GM13977 (cell line): ENCODE data around the gene APOOL.
A peak's percentile ranks its signal among the peaks of the same experiment; 100 is the strongest.

Source experiments
- DNase-seq: peaks from one replicate; pipeline ENCODE4 v3.0.0; 2012; ENCODE audit warnings: low spot score
- in situ Hi-C: fragments of 300-500 bp; cut with MboI; formaldehyde crosslinking; loops from one replicate; pipeline ENCODE4 v1.12.0; 2022; ENCODE audit warnings: low sequenced_read_pairs, low pct_unique_long_range_greater_than_20kb, mixed read lengths, inconsistent platforms; ENCODE audit not compliant: unreplicated experiment
- TF ChIP-seq, protein P1 (sequence below): IDR thresholded peaks from 2 replicates; pipeline ENCODE4 v1.5.1; 2012; ENCODE audit warnings: mild to moderate bottlenecking, control low read depth; ENCODE audit not compliant: insufficient read depth; ENCODE audit errors: extremely low read depth, missing control alignments

Gene APOOL

DNA sequence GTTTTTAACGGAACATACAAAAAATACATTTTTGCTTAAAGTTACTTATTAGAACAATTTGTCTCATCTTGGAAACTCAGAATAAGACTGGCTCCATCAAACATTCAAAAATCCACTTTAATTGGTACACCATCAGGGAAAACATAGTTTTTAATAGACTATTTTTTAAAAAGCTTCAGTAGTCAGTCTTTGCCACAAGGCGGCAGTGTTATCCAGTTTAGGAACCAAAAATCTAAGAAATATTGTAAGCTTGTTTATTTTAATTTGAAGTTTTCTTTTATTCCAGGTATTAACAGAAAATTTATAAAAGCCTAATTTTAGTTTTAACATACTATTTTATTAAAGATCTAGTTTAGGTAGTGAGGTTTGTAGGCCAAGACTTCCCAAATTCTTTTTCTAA is 107.7 kb downstream of the APOOL start:
- in situ Hi-C loops, result loop anchor here (25.0 kb wide), 1 partner anchor 451 kb away; no protein-coding TSS in a partner anchor
- TF ChIP-seq, protein P1, sequence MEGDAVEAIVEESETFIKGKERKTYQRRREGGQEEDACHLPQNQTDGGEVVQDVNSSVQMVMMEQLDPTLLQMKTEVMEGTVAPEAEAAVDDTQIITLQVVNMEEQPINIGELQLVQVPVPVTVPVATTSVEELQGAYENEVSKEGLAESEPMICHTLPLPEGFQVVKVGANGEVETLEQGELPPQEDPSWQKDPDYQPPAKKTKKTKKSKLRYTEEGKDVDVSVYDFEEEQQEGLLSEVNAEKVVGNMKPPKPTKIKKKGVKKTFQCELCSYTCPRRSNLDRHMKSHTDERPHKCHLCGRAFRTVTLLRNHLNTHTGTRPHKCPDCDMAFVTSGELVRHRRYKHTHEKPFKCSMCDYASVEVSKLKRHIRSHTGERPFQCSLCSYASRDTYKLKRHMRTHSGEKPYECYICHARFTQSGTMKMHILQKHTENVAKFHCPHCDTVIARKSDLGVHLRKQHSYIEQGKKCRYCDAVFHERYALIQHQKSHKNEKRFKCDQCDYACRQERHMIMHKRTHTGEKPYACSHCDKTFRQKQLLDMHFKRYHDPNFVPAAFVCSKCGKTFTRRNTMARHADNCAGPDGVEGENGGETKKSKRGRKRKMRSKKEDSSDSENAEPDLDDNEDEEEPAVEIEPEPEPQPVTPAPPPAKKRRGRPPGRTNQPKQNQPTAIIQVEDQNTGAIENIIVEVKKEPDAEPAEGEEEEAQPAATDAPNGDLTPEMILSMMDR, result peak; percentile 68
- no peak for DNase-seq

DNA sequence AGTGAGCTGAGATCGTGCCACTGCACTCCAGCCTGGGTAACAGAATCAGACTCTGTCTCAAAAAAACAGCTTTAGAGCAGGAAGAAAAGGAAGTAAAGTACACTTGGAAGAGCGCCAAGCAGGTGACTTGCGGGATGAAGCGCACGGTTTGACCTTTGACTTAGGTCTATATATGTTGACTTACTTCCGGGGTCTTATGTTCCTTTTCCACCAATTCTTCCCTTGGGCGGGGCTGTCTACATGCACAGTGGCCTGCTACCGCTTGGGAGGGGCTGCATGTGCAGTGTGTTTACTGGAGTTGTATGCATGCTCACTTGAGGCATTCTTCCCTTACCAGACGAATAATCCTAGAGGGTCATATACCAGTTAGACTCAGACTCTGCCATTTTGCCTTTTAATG is 108.6 kb downstream of the APOOL start:
- in situ Hi-C loops, result loop anchor here (25.0 kb wide), 1 partner anchor 450 kb away; no protein-coding TSS in a partner anchor
- DNase-seq, result no peak
- TF ChIP-seq, protein P1, result no peak

DNA sequence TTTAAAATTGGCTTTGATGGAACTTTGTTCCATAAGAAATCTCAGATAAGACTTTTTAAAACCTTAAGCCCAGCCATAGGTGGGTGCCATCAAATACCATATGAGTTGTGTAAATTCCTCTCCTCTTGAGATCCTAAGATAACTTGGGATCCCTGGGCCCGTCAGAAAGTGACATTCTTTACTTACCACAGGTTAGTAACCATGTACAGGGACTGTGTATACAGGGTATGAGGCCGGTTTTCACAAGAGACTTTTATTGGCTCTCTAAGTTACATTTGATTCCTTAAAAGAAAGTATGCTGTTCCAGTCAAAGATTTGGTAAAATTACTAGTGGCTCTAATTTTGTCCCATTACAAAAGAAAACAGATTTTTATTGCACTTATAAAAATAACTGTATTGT is 110.1 kb downstream of the APOOL start:
- no peak for DNase-seq
- TF ChIP-seq, protein P1, result no peak
- in situ Hi-C loops, result loop anchor here (25.0 kb wide), 1 partner anchor 449 kb away; no protein-coding TSS in a partner anchor

GRCh38 chrX:85114171-85114570 is 110.5 kb downstream of the APOOL start:
- TF ChIP-seq, protein P1, result no peak

GRCh38 chrX:85114776-85115175 is 111.1 kb downstream of the APOOL start:
- in situ Hi-C loops, result loop anchor here (25.0 kb wide), 1 partner anchor 448 kb away; no protein-coding TSS in a partner anchor
- DNase-seq, result no peak
- TF ChIP-seq, protein P1, result no peak

More at GRCh38 chrX:85114171-85114570, 110.5 kb downstream of the APOOL start:
- DNase-seq, result no peak
- in situ Hi-C loops, result loop anchor here (25.0 kb wide), 1 partner anchor 448 kb away; no protein-coding TSS in a partner anchor

DNA sequence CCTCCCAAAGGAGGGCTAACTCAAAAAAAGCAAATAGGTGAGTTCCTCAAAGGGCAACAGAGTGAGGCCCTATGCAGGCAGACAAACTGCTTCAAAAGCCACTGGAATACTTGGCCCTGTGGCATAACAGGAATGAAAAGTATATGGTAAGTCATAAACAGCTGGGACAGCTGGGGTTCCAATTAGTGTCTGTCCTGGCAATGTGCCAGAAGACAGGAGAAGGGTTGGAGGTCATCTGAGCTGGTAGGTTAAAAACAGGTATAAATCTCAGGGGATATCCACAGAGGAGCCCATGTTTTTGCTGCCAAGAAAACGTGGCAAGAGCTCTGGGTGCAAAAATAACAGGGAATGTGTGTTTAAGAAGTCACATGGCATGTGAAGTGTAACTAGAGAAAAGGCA is 111.6 kb downstream of the APOOL start:
- DNase-seq, result no peak
- TF ChIP-seq, protein P1, result no peak
- in situ Hi-C loops, result loop anchor here (25.0 kb wide), 1 partner anchor 447 kb away; no protein-coding TSS in a partner anchor
